GM21528 (cell line): Measurements from ENCODE around the gene NKX3-2.
"Not testable (repeated sequence)": the region's sequence is repeated elsewhere in the genome, so short reads cannot be mapped to it uniquely, and the experiment has no call there.

ENCODE experiments used
- ATAC-seq: cut with Tn5 transposase; IDR thresholded peaks from one replicate; pipeline ENCODE4 v1.9.1; 2021; ENCODE audit warnings: mild to moderate bottlenecking, moderate library complexity; ENCODE audit not compliant: unreplicated experiment, low FRiP score

The NKX3-2 gene

DNA sequence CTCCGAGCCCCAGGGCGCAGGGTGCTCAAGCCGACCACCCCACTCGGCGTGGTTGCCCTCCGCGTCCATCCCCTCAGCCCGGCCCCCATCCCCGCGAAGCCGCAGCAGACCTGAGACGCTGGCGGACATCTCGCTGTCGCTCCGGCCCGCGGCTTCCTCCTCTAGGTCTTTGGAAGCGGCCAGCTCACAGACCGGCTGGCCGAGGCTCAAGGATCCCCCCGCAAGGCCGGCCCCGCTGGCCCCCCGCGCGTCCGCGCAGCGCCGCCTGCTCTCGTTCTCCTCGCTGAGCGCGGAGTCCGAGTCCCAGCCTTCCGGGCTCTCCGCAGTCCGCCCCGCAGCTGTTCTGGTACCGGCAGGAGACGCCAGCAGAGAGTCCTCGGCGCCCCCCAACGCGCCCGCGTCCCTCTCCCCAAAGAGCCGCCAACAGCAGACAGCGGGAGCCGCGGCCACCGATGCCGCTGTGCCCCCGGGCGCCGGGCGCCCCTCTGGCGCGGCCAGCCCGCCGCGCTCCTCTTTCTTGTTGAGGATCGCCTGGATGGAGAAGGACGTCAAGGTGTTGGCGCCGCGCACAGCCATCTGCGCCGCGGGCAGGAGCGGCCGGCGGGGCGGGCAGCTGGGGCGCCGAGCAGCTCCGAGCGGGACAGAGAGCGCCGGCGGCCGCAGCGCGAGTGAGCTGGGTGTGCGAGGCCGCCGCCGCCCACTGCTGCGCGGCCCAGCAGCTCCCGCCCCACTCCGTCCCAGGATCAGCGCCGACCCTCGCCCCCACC lies at the start of gene NKX3-2:
TSS of gene NKX3-2 (minus strand) at position 670 of the 767 bp plus-strand sequence. CDS start at position 576, 94 bp downstream.
- ATAC-seq: no peak

DNA sequence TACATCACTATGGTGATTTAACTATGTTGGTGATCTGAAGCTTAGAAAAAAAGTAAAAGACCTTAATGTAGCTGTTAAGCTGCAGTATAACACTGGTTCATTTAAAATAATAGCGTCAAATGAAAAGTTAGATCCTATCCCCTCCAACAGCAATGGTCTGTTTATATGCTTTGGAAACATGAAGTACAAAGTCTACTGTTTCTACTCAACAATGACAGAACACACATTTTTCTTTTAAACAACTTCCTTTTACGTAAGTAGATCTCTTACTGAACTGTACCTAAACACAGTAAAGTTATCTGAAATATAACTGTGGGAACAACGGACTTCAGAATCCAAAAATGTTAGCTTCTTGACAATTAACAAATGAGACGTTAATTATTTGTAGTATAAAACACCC lies 47.9 kb upstream of the NKX3-2 start:
- no peak for ATAC-seq

DNA sequence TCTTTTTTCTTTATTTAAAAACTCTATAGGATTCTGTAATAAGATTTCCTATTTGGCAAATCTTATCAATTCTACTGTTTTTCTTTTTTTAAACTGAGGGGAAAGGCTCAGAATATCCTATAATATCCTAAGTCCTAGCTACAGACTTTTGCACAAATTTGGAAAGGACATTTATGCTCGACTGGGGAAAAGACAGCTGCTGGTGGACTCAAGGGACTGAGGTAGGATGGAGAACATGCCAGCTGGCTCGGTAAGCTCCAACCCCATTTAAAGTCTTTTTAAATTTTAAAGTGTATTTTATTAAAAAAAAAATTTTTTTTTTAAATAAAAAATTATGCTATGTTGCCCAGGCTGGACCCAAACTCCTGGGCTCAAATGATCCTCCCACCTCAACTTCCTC lies 46.5 kb upstream of the NKX3-2 start:
- no peak for ATAC-seq

DNA sequence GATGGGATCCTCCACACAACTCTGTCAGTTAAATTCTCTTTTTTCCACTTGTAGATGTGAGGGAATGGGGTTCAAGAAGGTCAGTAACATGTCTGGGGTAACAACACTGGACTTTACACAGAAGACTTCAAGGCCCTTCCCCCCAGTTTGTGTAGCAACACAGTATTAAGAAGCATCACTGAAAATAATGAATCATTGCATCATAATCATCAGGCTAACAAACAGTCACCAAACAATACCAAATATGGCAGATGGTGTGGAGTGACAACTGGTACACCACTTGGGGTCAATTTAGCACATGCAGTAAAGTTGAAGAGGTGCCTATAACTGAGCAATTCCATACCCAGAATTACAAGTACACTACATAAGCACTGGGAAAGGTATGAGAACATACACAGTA lies 44.6 kb upstream of the NKX3-2 start:
- ATAC-seq: no peak

DNA sequence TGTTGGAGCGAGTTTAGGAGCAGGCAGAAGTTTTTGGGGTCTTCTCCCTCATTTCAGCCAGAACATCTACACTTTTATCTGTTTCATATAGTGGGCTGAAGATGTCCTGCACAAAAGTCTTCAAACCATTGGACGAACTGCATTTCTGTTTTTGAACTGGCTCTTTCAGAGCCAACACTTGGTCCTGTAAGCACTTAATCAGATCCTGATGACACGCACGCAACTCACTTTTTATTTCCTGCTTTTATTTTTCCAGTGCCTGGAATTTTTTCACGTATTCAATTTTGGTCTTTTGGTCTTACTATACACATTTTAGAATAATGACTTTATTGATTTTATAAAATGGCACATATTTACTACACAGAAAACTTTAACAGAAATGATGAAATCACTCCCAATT lies 40.2 kb upstream of the NKX3-2 start:
- no peak for ATAC-seq

DNA sequence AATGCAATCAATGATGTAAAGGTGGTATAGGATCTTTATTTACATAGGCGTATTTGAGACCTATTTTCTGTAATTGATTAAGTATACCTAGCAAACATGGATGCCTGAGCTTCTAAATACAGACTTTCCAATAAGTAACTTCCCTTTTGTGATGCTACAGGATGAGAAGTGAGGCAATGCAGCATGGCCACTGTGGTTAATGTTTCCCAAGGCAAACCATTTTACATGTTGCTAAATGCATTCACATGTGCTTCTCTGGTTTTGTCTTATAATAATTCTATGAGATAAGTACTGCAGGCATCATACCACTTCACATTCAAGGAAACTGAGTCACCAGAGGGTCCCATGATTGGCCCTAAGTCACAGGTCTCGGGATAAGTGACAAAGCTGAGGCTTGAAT lies 35.7 kb upstream of the NKX3-2 start:
- ATAC-seq: no peak

DNA sequence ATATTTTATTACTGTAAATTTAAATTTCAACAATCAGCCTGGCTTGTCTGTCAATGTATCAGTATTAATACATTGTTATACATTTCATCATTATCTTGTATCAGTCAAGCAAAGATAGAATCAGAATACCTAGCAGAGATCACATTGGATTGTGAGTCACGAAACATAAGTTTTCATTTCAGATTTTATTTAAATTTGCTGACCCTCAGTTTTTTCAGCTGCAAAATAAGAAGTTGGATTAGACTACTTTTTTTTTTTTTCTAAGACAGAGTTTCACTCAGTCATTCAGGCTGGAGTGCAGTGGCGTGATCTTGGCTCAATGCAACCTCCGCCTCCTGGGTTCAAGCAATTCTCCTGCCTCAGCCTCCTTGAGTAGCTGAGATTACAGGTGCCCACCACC lies 33.4 kb upstream of the NKX3-2 start:
- no peak for ATAC-seq

DNA sequence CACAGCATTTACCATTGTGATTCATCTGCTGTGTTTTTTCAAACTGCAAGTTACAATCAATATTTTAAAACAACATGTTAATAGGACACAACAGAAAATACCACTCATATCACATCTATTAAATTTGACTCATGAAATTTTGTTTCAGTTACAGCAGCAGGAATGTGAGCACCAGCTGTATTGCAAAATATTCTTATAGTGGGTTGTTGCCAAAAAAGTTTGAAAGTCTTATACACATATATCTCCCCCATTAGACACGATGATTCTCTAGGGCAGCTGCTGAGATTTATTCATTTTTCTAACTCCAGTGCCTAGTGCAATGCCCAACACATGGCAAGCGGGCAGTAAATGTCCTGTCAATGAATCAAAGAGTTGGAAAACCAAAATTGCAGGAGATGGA lies 26.6 kb upstream of the NKX3-2 start:
- ATAC-seq: no peak

DNA sequence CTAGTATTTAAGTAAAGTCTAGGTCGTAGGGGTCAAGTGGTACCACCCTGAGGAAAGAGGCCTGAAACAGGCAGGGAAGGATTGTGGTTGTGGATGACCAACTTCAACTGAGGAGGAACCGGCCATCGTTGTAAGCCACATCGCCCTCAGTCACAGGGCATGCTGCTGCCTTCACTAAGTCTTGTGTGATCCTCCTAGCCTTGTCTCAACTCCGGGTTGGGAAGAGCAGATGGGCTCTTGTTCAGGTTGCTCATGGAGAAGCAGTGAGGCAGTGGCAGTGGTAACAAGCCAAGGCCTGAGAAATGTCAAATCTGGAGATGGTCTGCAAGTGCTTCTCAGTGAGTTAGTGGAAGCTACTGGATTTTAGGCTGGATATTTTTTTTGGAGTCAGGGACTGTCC lies 22.8 kb upstream of the NKX3-2 start:
- ATAC-seq: no peak

DNA sequence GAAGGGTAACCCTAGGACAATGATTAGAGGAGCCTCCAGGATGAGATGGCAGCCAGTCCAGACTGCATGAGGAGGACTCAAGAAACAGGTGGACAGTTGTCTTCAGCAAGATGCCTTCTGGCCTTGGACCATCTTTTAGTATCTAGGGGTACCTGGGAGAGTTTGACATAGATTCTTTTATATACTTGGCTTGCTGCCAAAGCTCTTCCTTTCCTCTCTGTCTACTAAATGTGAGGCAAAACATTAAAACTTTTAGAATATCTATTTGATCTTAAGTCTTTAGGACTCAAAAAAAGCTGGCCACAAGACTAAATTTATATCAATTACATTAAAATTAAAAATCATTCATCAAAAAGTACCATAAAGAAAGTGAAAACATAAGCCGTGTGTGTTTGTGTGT lies 18.6 kb upstream of the NKX3-2 start:
- no peak for ATAC-seq

DNA sequence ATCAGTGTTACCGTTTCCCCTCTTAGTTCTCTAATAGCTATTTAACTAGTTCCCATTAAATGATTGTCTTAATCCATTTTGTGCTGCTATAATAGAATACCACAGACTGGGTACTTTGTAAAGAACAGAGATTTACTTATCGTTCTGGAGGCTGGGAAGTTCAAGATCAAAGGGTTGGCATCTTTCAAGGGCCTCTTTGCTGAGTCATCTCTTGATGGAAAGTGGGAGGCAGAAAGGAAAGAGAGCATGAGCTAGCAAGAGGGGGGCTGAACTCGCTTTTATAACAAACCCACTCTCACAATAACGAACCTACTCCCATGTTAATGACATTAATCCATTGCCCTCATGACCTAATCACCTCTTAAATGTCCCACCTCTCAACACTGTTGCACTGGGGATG lies 17.4 kb upstream of the NKX3-2 start:
- no peak for ATAC-seq

DNA sequence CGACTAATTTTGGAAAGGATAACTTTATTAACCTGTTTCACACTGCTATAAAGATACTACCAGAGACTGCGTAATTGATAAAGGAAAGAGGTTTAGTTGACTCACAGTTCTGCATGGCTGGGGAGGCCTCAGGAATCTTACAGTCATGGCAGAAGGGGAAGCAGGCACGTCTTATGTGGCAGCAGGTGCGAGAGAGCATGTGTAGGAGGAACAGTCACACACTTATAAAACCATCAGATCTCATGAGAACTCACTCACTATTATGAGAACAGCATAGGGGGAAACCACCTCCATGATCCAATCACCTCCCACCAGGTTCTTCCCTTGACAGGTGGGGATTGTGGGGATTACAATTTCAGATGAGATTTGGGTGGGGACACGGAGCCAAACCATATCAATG lies 15.8 kb upstream of the NKX3-2 start:
- not testable (repeated sequence) for ATAC-seq

DNA sequence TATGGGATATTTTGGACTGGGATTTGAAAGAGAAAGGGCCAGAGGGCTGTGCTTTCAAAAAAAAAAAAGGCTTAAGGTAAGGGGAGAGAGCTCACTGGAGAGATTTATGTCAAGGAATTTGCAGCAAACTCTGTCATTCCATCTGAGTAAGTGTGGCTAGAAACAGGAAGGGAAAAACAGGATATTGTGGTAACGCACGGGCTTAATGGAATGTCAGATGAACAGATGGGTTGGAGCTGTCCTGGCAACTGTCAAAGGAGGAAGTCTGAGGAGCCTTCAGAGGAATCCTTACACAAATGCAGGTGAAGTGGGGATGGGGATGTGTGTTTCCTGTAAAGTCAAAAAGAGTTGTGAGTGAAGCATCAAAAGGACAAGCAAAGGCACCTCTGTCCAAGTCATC lies 15.1 kb upstream of the NKX3-2 start:
- no peak for ATAC-seq

DNA sequence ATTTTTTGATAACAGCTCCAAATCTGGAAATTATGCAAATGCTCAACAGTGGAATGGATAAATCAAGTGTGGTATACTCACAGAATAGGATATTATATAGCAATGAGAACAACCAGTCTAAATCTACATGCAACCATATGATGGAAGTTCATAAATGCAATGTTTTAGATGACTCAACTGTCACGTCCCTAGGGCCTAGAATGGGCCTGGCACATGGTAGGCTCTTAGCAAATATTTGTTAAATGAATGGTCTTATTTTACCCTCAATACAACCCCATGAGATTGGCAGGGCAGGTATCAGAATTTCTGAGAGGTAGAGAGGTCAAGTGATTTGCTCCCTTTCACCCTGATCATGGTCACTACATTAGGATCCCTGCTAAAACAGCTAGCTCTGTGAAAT lies 14.6 kb upstream of the NKX3-2 start:
- ATAC-seq: no peak

DNA sequence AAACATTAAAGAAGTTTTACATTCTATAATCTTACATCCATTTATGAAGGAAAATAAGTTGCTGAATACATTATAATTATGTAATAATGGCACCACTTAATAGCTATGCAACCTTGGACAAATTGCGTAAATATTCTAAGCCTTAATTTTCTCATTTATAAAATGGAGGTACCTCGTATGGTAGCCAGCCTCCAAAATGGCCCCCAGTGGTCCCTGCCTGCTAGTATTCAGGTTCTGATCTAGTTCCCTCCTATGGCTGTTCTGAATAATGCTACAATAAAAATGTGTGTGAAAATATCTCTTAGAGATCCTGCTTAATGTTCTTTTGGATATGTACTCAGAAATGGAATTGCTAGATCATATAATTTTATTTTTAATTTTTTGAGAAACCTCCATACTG lies 11.0 kb upstream of the NKX3-2 start:
- no peak for ATAC-seq

DNA sequence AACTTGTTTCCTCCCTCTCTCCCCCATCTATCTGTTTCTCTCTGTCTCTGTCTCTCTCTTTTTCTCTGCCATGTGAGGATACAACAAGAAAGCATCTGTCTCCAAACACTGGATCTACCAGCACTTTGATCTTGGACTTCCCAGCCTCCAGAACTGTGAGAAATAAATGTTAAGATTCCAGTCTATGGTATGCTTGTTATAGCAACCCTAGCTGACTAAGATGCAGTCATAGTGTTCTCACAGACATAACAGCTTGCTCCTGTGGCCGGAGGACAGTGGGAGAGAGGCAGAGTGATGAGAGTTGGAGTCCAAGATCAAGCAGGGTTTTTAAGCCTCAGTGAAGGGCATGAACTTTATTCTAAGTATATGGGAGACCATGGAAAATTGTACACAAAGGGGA lies 8.8 kb upstream of the NKX3-2 start:
- ATAC-seq: no peak

DNA sequence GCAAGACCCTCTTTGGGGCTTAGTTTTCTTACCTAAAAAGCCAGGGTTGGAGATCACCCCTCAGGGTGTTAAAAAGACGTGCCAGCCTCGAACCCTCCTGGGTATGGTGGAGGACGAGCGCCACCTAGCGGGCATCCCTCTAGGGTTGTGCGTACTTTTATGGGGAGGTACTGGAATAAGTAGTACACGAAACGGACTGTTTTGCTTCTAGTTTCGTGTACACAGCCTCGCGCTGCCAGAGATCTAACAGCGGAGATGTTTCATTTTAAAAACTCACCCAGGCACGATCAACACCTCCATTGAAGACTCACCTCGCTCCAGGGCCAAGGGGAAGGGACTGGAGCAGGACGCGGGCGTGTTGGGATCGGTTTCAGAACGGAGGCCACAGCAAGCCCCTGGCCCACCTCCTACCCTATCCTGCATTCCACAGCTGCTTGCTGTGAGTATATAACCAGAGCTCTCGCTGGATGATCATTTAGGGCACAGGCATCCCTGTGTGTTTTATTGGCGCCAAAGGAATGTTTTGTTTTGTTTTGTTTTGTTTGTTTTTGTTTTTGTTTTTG lies 4.8 kb upstream of the NKX3-2 start:
- ATAC-seq: peak; percentile 79

DNA sequence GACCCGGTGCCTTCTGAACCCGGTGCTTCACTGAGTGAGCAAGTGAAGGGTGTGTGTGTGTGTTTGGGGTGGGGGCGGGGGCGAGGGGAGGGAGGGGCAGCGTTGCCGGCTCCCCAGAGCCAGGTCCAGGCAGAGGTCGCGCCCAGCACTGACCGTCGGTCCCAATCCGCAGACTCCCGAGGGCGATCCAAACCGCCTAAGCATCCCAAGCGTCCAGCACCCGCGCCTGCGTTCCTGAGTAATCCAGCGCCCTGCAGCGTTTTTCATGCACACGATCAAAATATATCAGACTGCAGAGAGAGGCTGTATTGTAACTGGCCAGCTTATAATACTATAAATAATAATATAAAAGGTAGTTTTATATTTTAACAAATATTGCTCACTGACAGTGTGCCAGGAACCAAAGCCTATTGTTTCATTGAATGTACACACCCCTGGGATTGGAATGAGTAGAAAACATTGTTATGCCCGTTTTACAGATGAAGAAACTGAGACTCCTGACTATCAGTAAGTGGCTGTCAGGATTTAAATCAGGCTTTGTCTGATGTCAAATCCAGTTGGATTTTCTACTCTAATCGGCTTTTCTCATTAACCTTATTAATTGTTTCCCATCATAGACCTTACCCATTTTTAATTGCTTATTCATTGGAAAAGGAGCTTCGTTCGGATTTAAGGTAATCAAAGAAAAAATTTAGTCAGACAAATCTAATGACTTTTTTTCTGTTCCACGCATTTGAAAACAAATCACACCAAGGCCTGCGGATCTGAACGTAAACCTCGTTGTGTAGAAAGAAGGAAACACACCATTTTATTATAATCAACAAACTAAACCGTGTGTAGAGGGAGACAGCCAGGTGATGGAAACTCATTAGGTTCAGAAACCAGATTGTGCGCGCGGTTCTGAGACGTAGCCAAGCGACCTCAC lies 4.0 kb upstream of the NKX3-2 start:
- ATAC-seq: no peak

DNA sequence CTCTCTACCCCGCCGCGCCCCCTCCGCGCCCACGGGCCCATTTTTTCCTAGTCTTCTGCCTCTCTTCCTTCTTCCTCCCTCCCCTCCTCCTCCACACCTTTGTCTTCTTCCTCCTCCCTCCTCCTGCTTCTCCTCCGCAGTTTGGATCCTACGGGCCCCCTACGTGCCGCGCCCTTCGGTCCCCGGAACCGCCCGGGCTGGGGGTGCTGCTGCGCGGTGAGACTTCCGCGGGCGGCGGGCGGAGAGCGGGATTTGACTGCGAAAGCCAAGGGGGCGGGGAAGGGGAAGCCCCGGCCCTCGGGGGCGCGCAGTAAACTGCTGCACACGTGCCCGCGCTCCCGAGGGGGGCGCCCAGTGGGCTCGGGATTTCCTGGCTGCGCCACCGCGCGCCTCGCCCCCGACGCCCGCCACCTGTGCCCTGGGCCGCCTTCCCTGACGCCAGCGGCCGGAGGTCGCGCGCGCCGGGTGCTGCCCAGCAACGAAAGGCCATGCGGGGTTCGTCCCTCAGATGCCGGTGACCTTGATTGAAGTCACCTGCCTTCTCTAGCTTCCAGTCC lies 3.3 kb upstream of the NKX3-2 start:
- ATAC-seq: no peak

DNA sequence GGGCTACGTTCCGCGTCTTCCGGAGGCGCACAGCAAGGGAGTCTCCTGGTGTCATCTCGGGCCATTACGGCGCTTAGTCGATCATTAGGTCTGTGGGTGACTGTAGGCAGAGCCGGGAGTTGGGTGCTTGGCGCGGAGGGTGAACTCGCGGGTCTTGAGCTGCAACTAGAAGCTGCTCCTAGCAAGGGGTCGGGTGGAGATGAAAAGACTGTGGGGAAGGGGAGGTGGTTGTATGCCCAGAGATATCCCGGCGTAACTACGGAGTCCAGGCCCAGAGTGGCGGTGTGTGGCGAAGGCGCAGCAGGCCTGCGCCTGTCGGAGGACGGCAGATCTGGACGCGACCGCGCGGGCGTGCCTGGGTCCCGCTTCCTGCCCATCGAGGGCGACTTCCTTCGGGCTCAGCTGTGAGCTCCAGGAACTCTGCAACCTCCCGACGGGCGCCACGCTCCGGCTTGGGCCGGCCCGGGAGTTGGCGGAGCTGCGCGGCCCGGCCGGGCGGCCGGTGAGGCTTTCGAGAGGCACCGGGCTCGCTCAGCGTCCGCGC lies 2.7 kb upstream of the NKX3-2 start:
- ATAC-seq: no peak
